Placental epithelial cell (primary cell): ENCODE results near the gene PPIL3. TPM values are rescaled to one million over a fixed set of nuclear protein-coding genes. Genes with fewer than 3 reads are reported as not detected.

Source experiments
- small RNA-seq: library from RNA; depleted of rRNA; stranded (forward); fragments of <200 nt; gene quantifications from one replicate; pipeline ENCODE3, GENCODE V24; 2012
- total RNA-seq: library from RNA; depleted of rRNA; stranded (reverse); fragments of >200 nt; gene quantifications from 2 replicates; pipeline ENCODE4 v1.2.3, GENCODE V29; 2012

Gene PPIL3
- 20.9 and 59.3 TPM in 2 replicates for total RNA-seq

DNA sequence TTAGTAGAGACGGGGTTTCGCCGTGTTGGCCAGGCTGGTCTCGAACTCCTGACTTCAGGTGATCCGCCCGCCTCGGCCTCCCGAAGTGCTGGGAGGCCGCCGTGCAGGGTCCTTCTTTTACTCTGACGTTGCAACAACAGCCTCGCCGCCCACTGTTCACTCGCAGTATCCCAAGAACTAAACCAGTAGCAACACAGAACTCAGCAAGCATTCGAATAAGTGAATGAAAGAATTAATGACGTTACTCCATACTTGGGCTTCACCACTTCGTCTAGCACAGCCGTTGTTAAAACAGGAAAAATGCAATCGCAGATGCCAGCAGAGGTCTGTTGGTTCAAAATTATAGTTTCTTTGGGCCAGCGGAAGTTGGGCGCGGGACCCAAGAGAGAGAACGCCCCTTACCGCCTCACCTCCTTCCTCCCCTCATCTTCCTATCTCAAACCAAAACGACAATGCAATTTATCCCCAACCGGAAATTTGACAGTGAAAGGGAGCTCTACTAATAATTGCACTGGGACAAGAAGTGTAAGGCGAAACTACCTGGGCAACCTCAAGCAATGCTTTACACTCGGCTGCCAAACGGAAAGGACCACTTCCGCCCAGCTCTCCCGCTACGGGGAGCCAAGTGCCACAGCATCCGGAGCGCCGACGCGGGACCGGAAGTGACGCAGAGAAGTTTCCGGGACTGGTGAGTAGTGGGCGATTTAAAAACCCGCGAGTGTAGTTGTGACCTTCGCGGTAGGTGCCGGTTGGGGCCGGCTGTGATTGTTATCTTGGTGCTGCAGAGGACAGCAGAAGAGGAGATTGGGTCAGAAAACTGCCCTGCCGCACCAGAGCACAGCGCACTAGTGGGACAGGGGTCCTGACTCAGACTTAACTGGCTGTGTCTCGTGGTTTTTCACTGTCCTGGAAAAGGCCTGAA lies at the start of gene PPIL3, which contains the start of gene NIF3L1:
Gene PPIL3, minus strand, starts transcription at position 374 of the 922 bp plus-strand sequence. CDS start 1,462 bp downstream, outside the sequence.
Gene NIF3L1, plus strand, starts transcription at position 668 of the 922 bp plus-strand sequence. CDS start 2,573 bp downstream, outside the sequence.

DNA sequence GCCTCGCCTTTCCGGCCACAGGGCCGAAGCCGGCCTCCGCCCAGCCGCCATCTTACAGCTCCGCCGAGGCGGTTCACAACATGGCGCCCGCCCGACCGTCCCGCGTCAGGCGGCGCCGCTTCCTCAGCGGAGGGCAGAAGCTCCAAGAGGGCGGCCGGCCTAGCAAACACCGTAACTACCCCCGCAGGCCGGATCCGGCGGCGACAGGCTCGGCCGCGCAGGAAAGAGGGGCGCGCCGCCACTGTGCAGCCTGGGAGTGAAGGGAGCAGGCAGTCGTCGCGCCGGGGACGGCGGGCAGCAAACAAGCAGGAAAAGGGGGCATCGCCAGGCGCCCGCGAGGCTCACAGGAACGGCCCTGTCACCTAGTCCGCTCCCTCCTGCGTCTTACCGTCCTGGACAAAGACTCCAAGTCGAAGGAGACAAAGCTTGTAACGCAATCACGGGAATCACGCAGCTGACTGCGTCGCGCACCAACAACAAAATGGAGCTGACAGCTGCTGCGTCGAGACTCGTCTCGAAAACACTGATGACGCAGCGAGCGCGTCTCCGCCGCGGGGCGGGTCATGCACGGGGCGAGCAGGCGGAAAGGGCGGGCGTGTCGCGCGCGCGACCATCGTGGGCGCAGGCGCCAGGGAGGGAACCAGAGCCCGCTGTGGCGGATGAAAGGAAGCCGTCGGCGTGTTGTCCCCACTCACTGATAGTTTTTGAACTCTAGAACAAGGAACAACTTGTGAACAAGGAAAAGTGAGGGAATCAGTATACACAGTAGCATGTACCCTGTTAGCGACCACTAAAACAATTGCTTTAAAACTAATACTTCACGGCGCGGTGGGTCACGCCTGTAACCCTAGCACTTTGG lies 24.5 kb downstream of the PPIL3 start, which contains the start of gene CLK1:
Gene CLK1, minus strand, starts transcription at position 483 of the 859 bp plus-strand sequence. CDS start 2,796 bp downstream, outside the sequence.

Small RNA genes within 50 kb of the gene (small RNA-seq; reads per million reads assigned to genes)
- gene RF00019 (not detected), gene RNA5SP115 (0.17 reads per million), gene RNU6-312P (not detected), gene RNU6-31P (not detected), gene RNU6-762P (not detected)

Other genes starting within 250 kb of the PPIL3 start
- gene BZW1, start 77.2 kb downstream of the PPIL3 start, total RNA-seq: 358 and 599 TPM in 2 replicates
- gene CLK1, start 24.4 kb downstream of the PPIL3 start, total RNA-seq: 44.6 and 82.1 TPM in 2 replicates
- gene NIF3L1, start 294 bp upstream of the PPIL3 start, total RNA-seq: 20.0 and 21.9 TPM in 2 replicates
- 12.2 and 15.2 TPM in 2 replicates for gene ORC2, start 74.6 kb upstream of the PPIL3 start, total RNA-seq
- gene HYCC2, start 182.6 kb upstream of the PPIL3 start, total RNA-seq: 7.5 and 10.1 TPM in 2 replicates
- 47.5 and 53.5 TPM in 2 replicates for gene NDUFB3, start 182.9 kb upstream of the PPIL3 start, total RNA-seq
- gene CFLAR, start 227.1 kb upstream of the PPIL3 start, total RNA-seq: 105 and 153 TPM in 2 replicates